IPS DF 6.9 (cell line): Measurements from ENCODE around the gene FHIT.

Experiments used
- DNase-seq: peaks from one replicate; pipeline ENCODE4 v3.0.0-alpha.2; 2013; ENCODE audit warnings: low read depth, low spot score
- H3K27ac ChIP-seq: one replicate; pipeline ENCODE4 v1.5.1; 2013; ENCODE audit warnings: low read length, control low read depth
- H3K27me3 ChIP-seq: 2 replicates; pipeline ENCODE4 v1.6.1; 2013; ENCODE audit warnings: mild to moderate bottlenecking, low read length; ENCODE audit not compliant: control insufficient read depth, insufficient read depth
- H3K36me3 ChIP-seq: 2 replicates; pipeline ENCODE4 v1.6.1; 2013; ENCODE audit warnings: low read length; ENCODE audit not compliant: control insufficient read depth, insufficient read depth
- H3K4me1 ChIP-seq: 2 replicates; pipeline ENCODE4 v1.6.1; 2013; ENCODE audit warnings: low read length; ENCODE audit not compliant: control insufficient read depth, insufficient read depth
- H3K4me3 ChIP-seq: 2 replicates; pipeline ENCODE4 v1.5.1; 2013; ENCODE audit warnings: mild to moderate bottlenecking, low read length
- H3K9me3 ChIP-seq: 2 replicates; pipeline ENCODE4 v1.6.1; 2013; ENCODE audit warnings: low read length, inconsistent platforms; ENCODE audit not compliant: control insufficient read depth, insufficient read depth
- WGBS: extraction: QIAGEN DNeasy Blood & Tissue Kit; methylation state at CpG from one replicate; pipeline ENCODE4 v1.1.7; 2013; ENCODE audit warnings: mixed read lengths, missing lambda C conversion rate; ENCODE audit not compliant: insufficient read length, insufficient coverage; 5-methylcytosine and 5-hydroxymethylcytosine counted together

FHIT gene

GRCh38 chr3:60461267-60461666, 790.0 kb downstream of the FHIT start:
- no peak for DNase-seq
- H3K27me3 ChIP-seq: no peaks in the 10 kb centered on the region
- WGBS: no CpG with 5 or more reads among the region's 4 CpGs

GRCh38 chr3:60456180-60456579, 795.1 kb downstream of the FHIT start:
- no peak overlapping the region for H3K27ac ChIP-seq
- H3K9me3 ChIP-seq: no peaks in the 10 kb centered on the region
- WGBS: no CpG with 5 or more reads among the region's 2 CpGs
- H3K27me3 ChIP-seq: no peaks in the 10 kb centered on the region
- H3K4me1 ChIP-seq: no peaks in the 10 kb centered on the region
- H3K36me3 ChIP-seq: no peaks in the 10 kb centered on the region
- DNase-seq: no peak
- H3K4me3 ChIP-seq: no peak overlapping the region

More at GRCh38 chr3:60461267-60461666, 790.0 kb downstream of the FHIT start:
- no peaks in the 10 kb centered on the region for H3K9me3 ChIP-seq
- no peaks in the 10 kb centered on the region for H3K36me3 ChIP-seq
- no peak overlapping the region for H3K4me3 ChIP-seq
- no peak overlapping the region for H3K27ac ChIP-seq
- H3K4me1 ChIP-seq: no peaks in the 10 kb centered on the region

- Histone ChIP-seq H3K9me3 (no peaks in the 10 kb centered on the region), H3K4me1 (no peaks in the 10 kb centered on the region), H3K27ac (no peak overlapping the region), H3K27me3 (no peaks in the 10 kb centered on the region), H3K36me3 (no peaks in the 10 kb centered on the region), H3K4me3 (no peak overlapping the region)
- WGBS: no CpG with 5 or more reads among the region's 3 CpGs
- DNase-seq: no peak
Measured at GRCh38 chr3:60453326-60453725, 797.9 kb downstream of the FHIT start.

GRCh38 chr3:60448696-60449095, 802.6 kb downstream of the FHIT start:
- H3K36me3 ChIP-seq: no peaks in the 10 kb centered on the region
- no peak overlapping the region for H3K4me3 ChIP-seq
- H3K4me1 ChIP-seq: no peaks in the 10 kb centered on the region
- no peaks in the 10 kb centered on the region for H3K9me3 ChIP-seq
- H3K27me3 ChIP-seq: no peaks in the 10 kb centered on the region
- no peak overlapping the region for H3K27ac ChIP-seq
- no peak for DNase-seq
- WGBS: no CpG with 5 or more reads among the region's 3 CpGs

- no CpG with 5 or more reads among the region's 3 CpGs for WGBS
- no peaks in the 10 kb centered on the region for H3K36me3 ChIP-seq
- DNase-seq: no peak
- no peaks in the 10 kb centered on the region for H3K27me3 ChIP-seq
- H3K4me3 ChIP-seq: no peak overlapping the region
- no peak overlapping the region for H3K27ac ChIP-seq
- H3K9me3 ChIP-seq: no peaks in the 10 kb centered on the region
- no peaks in the 10 kb centered on the region for H3K4me1 ChIP-seq
Measured at GRCh38 chr3:60445446-60445845, 805.8 kb downstream of the FHIT start.

GRCh38 chr3:60444898-60445437, 806.3 kb downstream of the FHIT start:
- Histone ChIP-seq H3K27ac (no peak overlapping the region), H3K27me3 (no peaks in the 10 kb centered on the region), H3K36me3 (no peaks in the 10 kb centered on the region), H3K9me3 (no peaks in the 10 kb centered on the region), H3K4me1 (no peaks in the 10 kb centered on the region), H3K4me3 (no peak overlapping the region)
- WGBS: no CpG with 5 or more reads among the region's 5 CpGs
- DNase-seq: no peak

- H3K9me3 ChIP-seq: no peaks in the 10 kb centered on the region
- no peaks in the 10 kb centered on the region for H3K27me3 ChIP-seq
- no CpG with 5 or more reads among the region's 2 CpGs for WGBS
- H3K36me3 ChIP-seq: no peaks in the 10 kb centered on the region
- no peak overlapping the region for H3K27ac ChIP-seq
- peaks cover 3% of the 10 kb centered on the region; the same call in 1 of the 2 replicates for H3K4me1 ChIP-seq
- no peak for DNase-seq
- no peak overlapping the region for H3K4me3 ChIP-seq
Measured at GRCh38 chr3:60440869-60441268, 810.4 kb downstream of the FHIT start.

- Histone ChIP-seq H3K4me3 (no peak overlapping the region), H3K36me3 (no peaks in the 10 kb centered on the region), H3K27ac (no peak overlapping the region), H3K9me3 (no peaks in the 10 kb centered on the region), H3K4me1 (peaks cover 3% of the 10 kb centered on the region; the same call in 1 of the 2 replicates), H3K27me3 (no peaks in the 10 kb centered on the region)
- no CpG with 5 or more reads among the region's 4 CpGs for WGBS
- no peak for DNase-seq
Measured at GRCh38 chr3:60435941-60436650, 815.2 kb downstream of the FHIT start.

- no peak overlapping the region for H3K27ac ChIP-seq
- no peaks in the 10 kb centered on the region for H3K27me3 ChIP-seq
Measured at GRCh38 chr3:60434950-60435349, 816.3 kb downstream of the FHIT start.

GRCh38 chr3:60434323-60434722, 816.9 kb downstream of the FHIT start:
- WGBS: no CpG with 5 or more reads among the region's 1 CpG
- Histone ChIP-seq H3K27me3 (no peaks in the 10 kb centered on the region), H3K36me3 (no peaks in the 10 kb centered on the region), H3K4me1 (no peaks in the 10 kb centered on the region; the same call in 1 of the 2 replicates), H3K4me3 (no peak overlapping the region), H3K27ac (no peak overlapping the region), H3K9me3 (no peaks in the 10 kb centered on the region)
- DNase-seq: no peak

More at GRCh38 chr3:60434950-60435349, 816.3 kb downstream of the FHIT start:
- Histone ChIP-seq H3K36me3 (no peaks in the 10 kb centered on the region), H3K4me1 (peaks cover 3% of the 10 kb centered on the region; the same call in 1 of the 2 replicates), H3K9me3 (no peaks in the 10 kb centered on the region), H3K4me3 (no peak overlapping the region)
- no peak for DNase-seq

- Histone ChIP-seq H3K27me3 (no peaks in the 10 kb centered on the region), H3K9me3 (no peaks in the 10 kb centered on the region), H3K4me1 (no peaks in the 10 kb centered on the region; the same call in 1 of the 2 replicates), H3K27ac (no peak overlapping the region), H3K4me3 (no peak overlapping the region), H3K36me3 (no peaks in the 10 kb centered on the region)
- no CpG with 5 or more reads among the region's 5 CpGs for WGBS
- DNase-seq: peak; percentile 54
Measured at GRCh38 chr3:60431599-60431958, 819.7 kb downstream of the FHIT start.
